GM12872 (cell line): ENCODE measurements around the gene GLRA2.

Source experiments
- TF ChIP-seq, protein P1 (sequence below): IDR thresholded peaks from 3 replicates; pipeline ENCODE4 v1.5.1; 2011; ENCODE audit warnings: low read depth, mild to moderate bottlenecking, low read length, moderate library complexity; ENCODE audit not compliant: insufficient read depth

Gene GLRA2

DNA sequence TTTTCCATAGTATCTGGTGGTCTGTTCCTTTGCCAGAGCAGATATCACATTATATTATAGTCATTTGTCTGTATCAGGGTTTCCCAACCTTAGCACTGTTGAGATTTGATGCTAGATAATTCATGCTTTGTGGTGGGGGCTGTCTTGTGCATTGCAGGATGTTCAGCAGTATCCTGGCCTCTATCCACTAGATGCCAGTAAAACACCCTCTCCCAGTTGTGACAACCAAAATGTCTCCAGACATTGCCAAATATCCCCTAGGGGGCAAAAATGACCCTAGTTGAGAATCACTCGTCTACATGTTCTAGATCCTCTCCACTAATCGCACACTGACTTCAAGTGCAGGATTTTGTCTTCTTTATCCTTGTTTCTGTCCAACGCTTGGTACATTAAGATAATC is 182.8 kb downstream of the GLRA2 start:
- TF ChIP-seq, protein P1, sequence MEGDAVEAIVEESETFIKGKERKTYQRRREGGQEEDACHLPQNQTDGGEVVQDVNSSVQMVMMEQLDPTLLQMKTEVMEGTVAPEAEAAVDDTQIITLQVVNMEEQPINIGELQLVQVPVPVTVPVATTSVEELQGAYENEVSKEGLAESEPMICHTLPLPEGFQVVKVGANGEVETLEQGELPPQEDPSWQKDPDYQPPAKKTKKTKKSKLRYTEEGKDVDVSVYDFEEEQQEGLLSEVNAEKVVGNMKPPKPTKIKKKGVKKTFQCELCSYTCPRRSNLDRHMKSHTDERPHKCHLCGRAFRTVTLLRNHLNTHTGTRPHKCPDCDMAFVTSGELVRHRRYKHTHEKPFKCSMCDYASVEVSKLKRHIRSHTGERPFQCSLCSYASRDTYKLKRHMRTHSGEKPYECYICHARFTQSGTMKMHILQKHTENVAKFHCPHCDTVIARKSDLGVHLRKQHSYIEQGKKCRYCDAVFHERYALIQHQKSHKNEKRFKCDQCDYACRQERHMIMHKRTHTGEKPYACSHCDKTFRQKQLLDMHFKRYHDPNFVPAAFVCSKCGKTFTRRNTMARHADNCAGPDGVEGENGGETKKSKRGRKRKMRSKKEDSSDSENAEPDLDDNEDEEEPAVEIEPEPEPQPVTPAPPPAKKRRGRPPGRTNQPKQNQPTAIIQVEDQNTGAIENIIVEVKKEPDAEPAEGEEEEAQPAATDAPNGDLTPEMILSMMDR: no peak

DNA sequence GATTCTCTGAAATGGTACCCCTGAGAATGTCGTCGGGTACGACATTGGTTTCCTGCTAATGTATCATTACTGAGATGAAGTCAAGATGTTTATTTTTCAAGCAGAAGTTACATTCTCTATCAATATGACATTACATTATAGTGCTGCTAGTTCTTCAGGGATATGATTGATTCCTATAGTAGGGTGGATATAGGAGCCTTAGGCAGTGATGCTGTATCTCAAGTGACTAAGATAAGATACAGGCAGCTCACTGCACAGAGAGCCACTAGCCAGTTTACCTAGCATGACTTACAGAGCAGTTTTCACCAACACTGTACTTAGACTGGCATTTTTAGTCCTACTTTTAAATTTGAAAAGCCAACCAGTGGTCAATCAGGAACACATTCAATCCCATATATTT is 188.6 kb downstream of the GLRA2 start:
- TF ChIP-seq, protein P1: no peak

DNA sequence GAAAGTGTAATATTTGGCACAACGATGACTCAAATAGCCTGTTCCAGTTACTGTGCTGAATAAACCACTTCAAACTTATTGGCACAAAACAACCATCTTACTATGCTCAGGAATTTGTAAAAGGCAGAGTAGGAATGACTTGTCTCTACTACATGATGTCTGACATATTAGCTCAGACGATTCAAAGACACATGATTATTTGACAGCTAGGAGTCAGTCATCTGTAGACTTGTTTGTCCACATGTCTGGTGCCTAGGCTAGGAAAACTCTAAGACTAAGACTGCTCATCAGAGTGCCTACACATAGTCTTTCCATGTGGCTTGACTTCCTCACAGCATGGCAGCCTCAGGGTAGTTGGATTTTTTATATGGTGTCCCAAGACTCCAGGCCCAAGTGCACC is 189.1 kb downstream of the GLRA2 start:
- TF ChIP-seq, protein P1: no peak

DNA sequence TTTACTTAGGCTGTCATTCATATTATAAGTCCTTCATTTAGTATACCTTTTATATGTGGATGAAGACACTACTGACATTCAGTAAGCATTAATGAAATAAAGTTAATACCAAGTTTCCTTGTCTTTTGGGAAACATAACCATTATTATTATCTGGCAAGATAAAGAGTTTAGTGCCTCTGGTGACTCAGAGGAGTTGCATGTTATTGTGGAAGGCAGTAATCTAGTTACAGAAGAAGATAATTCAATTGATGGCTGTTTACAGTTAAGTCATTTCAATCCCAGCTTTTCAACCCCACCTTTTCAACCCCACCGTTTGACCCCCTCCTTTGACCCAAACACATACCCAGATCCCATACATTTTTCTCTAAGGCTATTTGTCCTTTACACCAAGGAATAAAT is 199.7 kb downstream of the GLRA2 start:
- TF ChIP-seq, protein P1: no peak

DNA sequence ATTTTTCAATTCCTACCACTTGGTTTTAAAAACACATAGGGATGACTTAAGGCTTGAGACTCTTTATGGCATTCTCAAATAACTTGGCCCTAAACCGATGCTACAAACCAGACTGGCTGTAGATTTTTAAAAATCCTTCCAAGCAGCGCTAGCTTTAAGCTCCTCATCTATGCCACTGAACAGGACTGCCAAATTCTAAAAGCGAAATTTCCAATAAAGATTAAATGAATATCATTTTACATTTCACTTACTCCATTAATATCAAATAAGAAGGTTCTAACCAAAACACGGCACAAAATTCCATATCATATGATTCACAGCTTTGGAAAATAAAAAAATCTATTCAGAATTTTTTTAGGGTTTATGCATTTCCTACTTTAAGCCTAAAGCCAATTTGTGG is 209.3 kb downstream of the GLRA2 start:
- TF ChIP-seq, protein P1: no peak

DNA sequence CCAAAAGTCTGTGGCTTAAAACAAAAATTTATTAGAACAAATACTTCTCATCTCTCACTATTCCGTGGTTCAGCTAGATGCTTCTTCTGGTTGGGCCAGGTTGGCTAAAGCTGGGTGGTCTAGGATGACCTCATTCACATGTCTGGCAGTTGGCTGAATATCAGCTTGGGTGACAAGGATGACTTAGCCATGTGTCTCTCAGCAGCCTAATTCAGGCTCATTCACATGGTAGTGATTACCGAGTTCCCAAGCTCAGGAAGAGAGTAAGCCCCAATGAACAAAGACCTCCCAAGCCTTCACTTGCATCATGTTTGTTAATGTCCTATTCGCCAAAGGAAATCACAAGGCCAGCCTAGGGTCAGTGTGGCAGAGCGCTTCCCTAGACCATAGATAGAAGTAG is 224.1 kb downstream of the GLRA2 start:
- TF ChIP-seq, protein P1: no peak

DNA sequence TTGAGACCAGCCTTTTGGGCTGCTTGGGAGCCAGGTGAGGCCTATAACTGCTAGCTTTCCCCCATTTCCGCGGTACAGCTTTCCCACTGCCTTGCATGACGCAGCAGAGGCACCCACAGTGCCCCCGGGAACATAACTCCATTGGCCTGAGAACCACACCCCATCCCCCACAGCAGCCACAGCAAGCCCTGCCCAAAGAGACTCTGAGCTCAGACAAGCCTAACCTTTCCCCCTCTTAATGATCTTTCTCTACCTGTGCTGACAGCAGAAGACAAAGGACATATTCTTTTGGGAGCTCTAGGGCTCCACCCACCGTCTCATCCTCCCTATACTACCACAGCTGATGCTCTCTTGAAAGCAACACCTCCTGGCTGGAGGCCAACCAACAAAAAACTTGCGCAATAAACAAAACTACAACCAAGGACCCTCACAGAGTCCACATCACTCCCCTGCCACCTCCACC is 228.7 kb downstream of the GLRA2 start:
- TF ChIP-seq, protein P1: no peak

DNA sequence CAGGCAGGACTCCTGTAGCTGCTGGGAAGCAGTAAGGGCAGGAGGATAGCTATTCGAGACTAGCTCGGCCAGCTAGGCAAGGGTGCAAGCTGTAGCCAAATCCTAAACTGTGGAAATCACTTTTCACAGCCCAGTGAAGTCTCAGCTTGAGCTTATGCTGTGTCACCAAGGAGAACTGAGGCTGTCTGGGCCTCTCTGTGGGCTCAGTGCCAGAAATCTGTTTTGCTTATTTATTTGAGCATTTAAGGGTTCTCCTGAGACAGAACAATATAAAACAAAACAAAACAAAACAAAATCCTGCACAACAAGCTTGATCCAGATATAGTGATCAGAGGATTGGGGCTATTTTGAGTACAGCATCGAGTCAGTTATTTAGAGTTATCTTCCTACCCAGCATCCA is 246.1 kb downstream of the GLRA2 start:
- TF ChIP-seq, protein P1: no peak
